ENCODE measurements around the gene RAB40A.

RAB40A gene

DNA sequence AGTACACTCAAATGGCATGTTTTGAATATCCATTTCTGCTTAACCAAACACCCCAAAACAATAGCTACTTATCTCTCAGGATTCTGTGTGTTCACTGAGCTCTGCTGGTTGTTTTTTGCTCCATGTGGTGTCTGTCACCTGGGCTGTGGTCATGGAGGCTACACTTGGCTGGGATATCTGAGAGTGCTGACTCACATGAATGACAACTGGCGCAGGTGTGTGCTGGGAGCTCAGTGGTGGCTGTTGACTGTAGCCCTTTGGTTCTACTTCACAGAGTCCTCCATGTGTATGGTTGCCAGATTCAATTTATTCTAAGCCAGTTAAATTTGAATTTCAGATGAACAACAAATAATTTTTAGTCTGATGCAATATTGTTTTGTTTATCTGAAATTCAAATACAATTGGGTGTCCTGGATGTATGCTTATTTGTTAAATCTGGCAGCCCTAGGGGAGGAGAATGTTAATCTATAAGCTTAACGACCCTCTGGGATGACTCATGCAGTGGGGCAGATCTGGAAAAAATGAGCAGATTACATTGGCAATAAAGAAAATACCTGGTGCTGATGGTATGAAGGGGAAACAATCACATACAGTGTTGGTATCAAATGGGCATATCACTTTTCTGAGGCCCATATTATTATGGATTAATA lies 37.8 kb upstream of the RAB40A start:
- Histone ChIP-seq H3K4me3 (ENCODE audit: low read depth in 1 of 2, low read length in 1 of 2) (no peak overlapping the region), H3K9me3 (no peaks in the 10 kb centered on the region), H3K27me3 (no peaks in the 10 kb centered on the region), H3K36me3 (no peaks in the 10 kb centered on the region), H3K27ac (no peak overlapping the region), H3K4me1 (ENCODE audit: control insufficient read depth in 1 of 2, insufficient read depth in 1 of 2, low read depth in 1 of 2, low read length in 1 of 2) (peaks cover 5% of the 10 kb centered on the region in 2 experiments)
- TF ChIP-seq, protein P1, sequence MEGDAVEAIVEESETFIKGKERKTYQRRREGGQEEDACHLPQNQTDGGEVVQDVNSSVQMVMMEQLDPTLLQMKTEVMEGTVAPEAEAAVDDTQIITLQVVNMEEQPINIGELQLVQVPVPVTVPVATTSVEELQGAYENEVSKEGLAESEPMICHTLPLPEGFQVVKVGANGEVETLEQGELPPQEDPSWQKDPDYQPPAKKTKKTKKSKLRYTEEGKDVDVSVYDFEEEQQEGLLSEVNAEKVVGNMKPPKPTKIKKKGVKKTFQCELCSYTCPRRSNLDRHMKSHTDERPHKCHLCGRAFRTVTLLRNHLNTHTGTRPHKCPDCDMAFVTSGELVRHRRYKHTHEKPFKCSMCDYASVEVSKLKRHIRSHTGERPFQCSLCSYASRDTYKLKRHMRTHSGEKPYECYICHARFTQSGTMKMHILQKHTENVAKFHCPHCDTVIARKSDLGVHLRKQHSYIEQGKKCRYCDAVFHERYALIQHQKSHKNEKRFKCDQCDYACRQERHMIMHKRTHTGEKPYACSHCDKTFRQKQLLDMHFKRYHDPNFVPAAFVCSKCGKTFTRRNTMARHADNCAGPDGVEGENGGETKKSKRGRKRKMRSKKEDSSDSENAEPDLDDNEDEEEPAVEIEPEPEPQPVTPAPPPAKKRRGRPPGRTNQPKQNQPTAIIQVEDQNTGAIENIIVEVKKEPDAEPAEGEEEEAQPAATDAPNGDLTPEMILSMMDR (IDR thresholded peaks at IDR 0.05), result no peak

- Histone ChIP-seq H3K27ac (no peak overlapping the region), H3K4me3 (ENCODE audit: low read depth in 1 of 2, low read length in 1 of 2) (peak overlapping the region; percentile 36 to 41)
- TF ChIP-seq, protein P1 (IDR thresholded peaks at IDR 0.05), result no peak
Measured at GRCh38 chrX:103554687-103555424, 35.6 kb upstream of the RAB40A start.

GRCh38 chrX:103552236-103552635 lies 32.9 kb upstream of the RAB40A start:
- peaks cover 5% of the 10 kb centered on the region in 2 experiments for H3K4me1 ChIP-seq (ENCODE audit: control insufficient read depth in 1 of 2, insufficient read depth in 1 of 2, low read depth in 1 of 2, low read length in 1 of 2)

More at GRCh38 chrX:103554687-103555424, 35.6 kb upstream of the RAB40A start:
- H3K36me3 ChIP-seq, result no peaks in the 10 kb centered on the region
- H3K9me3 ChIP-seq, result no peaks in the 10 kb centered on the region
- peaks cover 5% of the 10 kb centered on the region in 2 experiments for H3K4me1 ChIP-seq (ENCODE audit: control insufficient read depth in 1 of 2, insufficient read depth in 1 of 2, low read depth in 1 of 2, low read length in 1 of 2)
- H3K27me3 ChIP-seq, result no peaks in the 10 kb centered on the region

DNA sequence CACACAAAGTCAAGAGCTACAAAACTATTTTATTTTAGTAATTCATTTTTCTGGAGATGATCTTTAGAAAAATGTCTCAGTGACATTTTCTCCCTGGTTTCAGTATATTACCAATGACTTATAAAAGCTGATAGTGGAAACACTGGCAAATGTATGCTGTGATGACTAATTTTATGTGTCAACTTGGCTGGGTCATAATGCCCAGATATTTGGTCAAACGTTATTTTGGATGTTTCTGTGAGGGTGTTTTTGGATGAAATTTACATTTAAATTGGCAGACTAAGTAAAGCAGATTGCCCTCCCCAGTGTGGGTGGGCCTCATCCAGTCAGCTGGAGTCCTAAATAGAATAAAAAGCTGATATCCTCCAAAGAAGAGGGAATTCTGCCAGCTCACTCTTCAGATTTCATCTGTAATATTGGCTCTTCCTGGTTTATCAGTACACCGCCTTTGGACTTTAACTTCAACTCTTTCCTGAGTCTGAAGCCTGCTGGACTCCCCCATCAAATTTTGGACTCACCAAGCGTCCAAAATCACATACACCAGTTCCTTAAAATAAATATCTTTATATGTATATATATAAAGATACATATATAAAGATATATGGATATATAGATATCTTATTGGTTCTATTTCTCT lies 31.2 kb upstream of the RAB40A start:
- Histone ChIP-seq H3K9me3 (no peaks in the 10 kb centered on the region), H3K36me3 (no peaks in the 10 kb centered on the region), H3K27ac (no peak overlapping the region), H3K27me3 (no peaks in the 10 kb centered on the region), H3K4me3 (ENCODE audit: low read depth in 1 of 2, low read length in 1 of 2) (no peak overlapping the region), H3K4me1 (ENCODE audit: control insufficient read depth in 1 of 2, insufficient read depth in 1 of 2, low read depth in 1 of 2, low read length in 1 of 2) (peaks cover 5% of the 10 kb centered on the region in 2 experiments)
- TF ChIP-seq, protein P1 (IDR thresholded peaks at IDR 0.05), result no peak

More at GRCh38 chrX:103552236-103552635, 32.9 kb upstream of the RAB40A start:
- H3K27ac ChIP-seq, result no peak overlapping the region
- no peak overlapping the region for H3K4me3 ChIP-seq (ENCODE audit: low read depth in 1 of 2, low read length in 1 of 2)
- H3K27me3 ChIP-seq, result no peaks in the 10 kb centered on the region
- no peaks in the 10 kb centered on the region for H3K9me3 ChIP-seq
- TF ChIP-seq, protein P1 (IDR thresholded peaks at IDR 0.05), result no peak
- H3K36me3 ChIP-seq, result no peaks in the 10 kb centered on the region

GRCh38 chrX:103549916-103550315 lies 30.6 kb upstream of the RAB40A start:
- Histone ChIP-seq H3K4me1 (ENCODE audit: control insufficient read depth in 1 of 2, insufficient read depth in 1 of 2, low read depth in 1 of 2, low read length in 1 of 2) (peaks cover 5% of the 10 kb centered on the region in 2 experiments), H3K27me3 (no peaks in the 10 kb centered on the region), H3K36me3 (no peaks in the 10 kb centered on the region), H3K9me3 (no peaks in the 10 kb centered on the region), H3K27ac (no peak overlapping the region), H3K4me3 (ENCODE audit: low read depth in 1 of 2, low read length in 1 of 2) (no peak overlapping the region)
- TF ChIP-seq, protein P1 (IDR thresholded peaks at IDR 0.05), result no peak
